HG03457 (cell line): ENCODE data around the gene MMP2.

Experiments
- ATAC-seq: cut with Tn5 transposase; IDR thresholded peaks from one replicate; pipeline ENCODE4 v1.9.1; 2021; ENCODE audit warnings: moderate number of reproducible peaks; ENCODE audit not compliant: unreplicated experiment

Gene MMP2

DNA sequence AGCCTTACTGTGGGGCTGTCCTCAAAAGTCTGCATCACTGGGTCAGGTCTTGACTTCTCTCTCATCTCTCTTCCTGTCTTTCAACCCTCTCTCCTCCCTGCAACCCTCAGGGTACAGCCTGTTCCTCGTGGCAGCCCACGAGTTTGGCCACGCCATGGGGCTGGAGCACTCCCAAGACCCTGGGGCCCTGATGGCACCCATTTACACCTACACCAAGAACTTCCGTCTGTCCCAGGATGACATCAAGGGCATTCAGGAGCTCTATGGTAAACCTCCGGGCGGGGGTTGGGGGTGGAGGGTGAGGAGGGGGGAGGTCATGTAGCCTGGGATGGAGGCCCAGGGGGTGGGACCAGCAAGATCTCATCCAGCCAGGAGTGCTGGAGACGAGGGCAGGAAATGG lies 12.7 kb downstream of the MMP2 start:
- ATAC-seq: no peak

DNA sequence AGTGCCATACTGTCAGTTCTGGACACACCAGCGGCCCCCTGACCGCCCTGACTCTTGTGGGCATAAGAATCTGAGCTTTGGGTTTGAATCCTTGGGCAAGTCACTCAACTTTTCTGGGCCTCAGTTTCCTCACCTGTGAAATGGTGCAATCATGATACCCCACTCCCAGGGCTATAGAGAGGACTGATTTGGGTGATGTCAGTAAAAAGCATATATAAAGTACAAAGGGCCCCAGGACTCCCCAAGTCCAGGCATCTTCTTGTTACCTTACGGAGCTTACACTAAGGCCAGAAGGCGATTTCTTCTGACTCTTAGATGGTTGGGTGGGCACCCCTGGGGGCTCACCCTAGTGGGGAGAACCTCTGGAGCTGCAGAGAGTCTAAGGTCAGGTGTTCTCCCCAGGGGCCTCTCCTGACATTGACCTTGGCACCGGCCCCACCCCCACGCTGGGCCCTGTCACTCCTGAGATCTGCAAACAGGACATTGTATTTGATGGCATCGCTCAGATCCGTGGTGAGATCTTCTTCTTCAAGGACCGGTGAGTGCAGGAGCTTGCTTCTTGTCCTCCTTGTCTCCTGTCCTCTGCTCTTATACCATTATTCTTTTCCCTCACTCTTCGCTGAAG lies 13.9 kb downstream of the MMP2 start:
- no peak for ATAC-seq

DNA sequence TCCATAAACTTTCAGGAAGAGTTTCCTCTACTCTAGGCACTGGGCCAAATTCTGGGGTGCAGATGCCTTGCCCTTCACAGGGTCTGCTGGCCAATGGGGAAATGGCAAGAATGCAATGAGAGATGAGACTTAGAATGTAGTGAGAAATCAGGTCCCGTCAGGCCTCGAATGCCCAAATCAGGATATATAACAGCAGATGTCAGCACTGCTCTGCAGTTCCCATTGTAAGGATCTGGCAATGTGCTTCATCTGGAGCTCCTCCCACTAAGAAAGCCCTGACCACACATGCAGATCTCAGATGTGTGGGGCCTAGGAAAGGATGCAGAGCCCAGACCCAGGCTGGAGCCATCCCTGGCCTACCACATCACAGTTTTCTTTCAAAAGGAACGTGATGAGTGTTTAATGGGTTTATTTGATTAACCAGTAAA lies 16.0 kb downstream of the MMP2 start:
- ATAC-seq: no peak

DNA sequence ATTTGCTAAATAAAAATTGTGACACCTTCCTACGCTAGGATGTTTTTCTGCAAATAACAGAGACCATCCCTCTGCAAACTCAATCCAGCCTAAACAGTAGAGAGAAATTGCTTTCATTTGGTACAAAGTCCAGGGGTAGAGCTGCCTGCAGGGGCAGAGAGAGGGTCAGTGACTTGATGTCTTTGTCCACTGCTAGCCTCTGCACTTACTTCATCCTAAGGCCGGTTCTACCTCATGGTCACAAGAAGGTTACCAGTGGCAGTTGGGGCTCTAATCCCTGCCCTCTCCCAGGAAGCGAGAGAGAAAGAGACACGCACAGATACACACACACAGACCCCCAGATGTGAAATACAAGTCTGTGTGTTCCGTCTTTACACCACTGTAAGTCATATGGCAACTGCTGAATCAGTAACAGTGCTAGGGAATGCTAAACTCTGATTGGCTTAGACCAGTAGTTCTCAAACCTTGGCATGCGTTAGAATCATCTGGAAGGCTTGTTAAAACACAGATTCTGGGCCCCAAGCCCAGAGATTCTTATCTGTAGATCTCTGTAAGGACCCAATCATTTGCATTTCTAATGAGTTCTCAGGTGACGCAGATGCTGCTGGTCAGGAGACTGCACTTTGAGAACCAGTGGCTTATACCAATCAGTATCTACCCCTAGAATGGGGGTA lies 16.8 kb downstream of the MMP2 start:
- ATAC-seq: no peak

DNA sequence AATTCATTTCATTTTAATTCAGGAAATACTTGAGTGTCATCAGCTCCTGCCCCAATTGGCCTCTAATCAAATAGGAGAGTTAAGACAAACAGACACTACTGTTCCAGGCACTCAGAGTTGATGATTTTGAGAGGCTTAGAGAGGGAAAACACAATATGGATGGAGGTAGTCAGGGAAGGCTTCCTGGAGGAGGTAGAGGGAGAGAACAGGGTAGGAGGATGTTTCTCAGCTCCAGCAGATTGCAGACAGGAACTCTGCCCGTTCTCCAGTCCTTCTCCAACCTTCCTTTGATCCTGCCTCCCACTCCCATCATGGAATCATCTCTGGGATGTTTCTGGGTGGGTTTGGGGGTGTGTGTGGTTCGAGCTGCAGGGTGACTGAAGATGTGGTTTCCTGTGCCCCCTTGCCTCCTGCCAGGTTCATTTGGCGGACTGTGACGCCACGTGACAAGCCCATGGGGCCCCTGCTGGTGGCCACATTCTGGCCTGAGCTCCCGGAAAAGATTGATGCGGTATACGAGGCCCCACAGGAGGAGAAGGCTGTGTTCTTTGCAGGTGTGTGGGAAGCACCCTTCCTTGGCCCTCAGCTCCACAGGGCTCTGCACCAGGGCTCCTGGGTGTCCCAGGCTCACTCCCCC lies 17.6 kb downstream of the MMP2 start:
- ATAC-seq: no peak

DNA sequence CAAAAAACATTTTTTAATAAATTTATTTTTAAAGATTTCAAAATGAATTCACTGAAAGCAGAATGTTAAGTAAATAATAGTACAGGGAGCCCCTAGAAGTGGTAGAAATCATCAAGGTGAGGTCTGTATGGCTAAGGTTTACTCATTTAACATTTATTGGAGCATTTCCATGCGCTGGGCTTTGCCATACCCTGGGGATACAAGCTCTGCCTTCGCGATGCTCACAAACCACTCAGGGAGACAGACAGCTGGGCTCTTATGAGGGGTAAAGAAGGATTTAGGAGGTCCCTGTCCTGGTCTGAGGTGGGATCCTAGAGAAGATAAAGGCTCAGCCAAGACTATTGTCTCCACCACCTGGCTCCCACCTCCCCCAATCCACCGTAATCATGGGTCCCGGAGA lies 18.6 kb downstream of the MMP2 start:
- no peak for ATAC-seq

DNA sequence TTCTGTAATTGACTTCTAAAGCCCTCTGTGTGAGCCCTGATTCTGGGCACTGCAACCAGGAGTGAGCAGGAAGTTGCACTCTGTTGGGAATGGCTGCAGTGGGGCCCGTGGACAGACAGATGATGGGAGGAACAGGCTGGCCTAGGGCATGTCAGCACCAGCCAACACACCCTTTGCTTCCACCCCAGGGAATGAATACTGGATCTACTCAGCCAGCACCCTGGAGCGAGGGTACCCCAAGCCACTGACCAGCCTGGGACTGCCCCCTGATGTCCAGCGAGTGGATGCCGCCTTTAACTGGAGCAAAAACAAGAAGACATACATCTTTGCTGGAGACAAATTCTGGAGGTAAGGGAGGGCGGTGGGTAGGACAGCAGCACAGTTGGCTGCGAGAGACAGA lies 19.1 kb downstream of the MMP2 start:
- no peak for ATAC-seq

DNA sequence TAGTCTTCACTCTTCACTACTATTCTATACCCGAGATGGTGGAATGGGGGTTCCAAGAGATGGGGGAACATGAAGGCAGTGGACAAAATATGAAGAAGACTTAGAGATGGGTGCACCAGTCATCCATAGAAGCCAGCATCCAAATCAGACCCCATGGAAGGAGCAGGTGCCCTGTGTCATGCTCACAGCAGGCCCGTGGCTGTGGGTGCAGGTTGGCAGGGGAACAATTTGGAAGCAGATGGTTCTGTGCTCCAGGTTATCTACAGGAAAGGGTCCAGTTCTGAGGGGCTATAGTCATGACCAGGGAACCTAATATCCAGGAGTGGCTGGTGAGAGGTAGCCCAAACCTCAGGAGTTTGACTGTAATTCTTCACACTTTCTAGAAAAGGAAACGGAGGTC lies 20.3 kb downstream of the MMP2 start:
- ATAC-seq: no peak

DNA sequence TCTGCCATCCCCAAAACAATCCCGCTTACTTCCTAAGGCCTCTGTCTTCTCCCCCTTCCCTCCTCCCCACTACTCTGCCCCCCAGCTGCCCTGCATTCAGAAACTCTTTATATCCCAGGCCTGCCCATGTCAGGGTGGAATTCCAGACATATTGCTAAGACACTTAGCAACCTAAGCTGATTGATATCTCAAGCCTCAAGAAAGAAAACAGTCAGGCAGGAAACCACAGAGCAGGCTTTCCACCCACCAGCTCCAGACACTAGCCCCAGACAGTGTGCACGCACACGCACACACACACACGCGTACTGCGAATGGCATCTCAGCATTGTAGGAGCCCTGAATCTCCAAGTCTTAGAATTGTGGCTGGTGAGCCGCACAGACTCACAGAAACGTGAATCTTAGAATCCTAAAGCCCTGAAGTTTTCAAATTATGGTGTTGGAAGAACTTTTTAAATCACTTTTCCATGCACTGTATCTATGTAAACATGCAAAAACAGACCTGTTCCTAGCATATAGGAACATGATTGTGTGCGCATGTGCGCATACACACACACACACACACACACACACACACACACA lies 21.0 kb downstream of the MMP2 start:
- no peak for ATAC-seq

DNA sequence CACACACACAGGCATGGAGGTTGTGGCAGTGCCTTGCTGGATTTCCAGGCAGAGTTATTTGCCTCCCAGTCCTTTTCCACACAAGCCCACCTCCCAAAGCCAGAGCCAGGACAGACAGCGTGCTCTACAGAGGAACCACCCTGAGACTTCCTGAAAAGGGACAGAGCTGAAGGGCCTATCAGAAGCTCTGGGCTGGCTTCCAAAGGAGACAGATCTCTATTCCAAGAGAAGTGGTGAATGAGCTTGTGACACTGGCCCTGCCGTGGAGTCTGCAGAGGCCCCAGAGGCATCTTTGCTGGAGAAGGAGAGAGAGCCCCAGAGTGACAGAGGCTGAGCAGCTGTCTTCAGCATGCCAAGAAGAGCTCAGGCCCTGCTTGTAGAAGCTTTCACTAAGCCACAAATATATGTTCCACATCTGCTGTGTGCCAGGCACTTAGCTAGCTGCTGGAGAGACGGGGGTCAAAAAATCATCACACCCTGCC lies 21.6 kb downstream of the MMP2 start:
- no peak for ATAC-seq

DNA sequence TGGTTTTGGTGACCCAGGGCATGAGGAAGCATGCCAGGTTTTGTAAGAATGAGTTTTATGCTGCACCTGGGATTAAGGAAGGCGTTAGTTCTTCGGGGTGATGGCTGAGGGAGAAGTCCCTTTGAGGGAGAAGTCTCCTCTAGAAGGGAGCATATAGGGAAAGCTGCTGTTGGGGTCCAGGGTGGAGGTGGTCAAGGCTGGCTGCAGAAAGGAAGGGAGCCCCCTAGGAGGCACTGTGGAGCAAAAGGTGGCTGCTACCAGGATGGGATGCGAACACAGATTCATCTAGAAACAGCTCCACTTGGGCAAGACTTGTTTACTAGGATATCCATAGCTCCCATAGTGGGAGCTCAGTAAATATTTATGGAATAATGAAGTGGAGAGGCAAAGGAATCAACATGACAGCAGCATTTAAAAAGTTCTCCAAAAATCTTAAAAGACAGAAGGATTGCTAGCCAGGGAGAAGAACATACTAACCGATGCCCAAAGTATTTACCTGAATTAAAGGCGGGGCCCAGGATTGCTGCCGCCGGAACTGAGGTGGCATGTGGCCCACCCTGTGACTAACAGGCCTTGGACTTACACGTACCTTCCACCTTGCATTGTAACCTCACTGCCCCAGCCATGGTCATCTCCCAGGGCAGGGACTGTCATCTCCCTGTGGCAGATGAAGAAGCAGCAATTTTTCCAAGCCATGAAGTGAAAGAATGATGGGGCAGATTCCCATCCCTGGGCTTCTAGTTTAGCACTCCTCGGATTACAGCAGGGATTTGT lies 22.7 kb downstream of the MMP2 start:
- ATAC-seq: no peak

DNA sequence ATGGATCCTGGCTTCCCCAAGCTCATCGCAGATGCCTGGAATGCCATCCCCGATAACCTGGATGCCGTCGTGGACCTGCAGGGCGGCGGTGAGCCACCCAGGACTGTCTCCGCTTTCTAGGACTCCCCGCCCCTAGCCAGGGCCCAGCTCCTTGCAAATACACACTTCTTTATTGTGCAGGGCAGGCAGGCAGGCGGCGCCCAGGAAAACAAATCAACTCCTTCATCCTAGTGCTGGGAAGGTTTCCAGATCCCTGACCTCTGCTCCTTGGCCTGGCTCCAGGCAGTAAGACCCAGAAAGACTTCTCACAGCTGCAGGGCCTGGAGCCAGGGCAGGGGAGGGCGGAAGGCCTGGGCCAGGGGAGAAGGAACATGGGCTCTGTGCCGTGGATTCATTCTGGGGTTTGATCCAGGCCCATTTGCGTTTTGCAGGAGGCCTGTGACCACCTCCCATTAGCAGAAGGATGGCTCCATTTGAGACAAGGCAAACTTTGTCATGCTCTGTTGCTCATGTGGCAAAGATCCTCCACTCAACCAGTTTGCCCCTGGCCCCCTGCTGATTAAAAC lies 23.9 kb downstream of the MMP2 start:
- no peak for ATAC-seq

DNA sequence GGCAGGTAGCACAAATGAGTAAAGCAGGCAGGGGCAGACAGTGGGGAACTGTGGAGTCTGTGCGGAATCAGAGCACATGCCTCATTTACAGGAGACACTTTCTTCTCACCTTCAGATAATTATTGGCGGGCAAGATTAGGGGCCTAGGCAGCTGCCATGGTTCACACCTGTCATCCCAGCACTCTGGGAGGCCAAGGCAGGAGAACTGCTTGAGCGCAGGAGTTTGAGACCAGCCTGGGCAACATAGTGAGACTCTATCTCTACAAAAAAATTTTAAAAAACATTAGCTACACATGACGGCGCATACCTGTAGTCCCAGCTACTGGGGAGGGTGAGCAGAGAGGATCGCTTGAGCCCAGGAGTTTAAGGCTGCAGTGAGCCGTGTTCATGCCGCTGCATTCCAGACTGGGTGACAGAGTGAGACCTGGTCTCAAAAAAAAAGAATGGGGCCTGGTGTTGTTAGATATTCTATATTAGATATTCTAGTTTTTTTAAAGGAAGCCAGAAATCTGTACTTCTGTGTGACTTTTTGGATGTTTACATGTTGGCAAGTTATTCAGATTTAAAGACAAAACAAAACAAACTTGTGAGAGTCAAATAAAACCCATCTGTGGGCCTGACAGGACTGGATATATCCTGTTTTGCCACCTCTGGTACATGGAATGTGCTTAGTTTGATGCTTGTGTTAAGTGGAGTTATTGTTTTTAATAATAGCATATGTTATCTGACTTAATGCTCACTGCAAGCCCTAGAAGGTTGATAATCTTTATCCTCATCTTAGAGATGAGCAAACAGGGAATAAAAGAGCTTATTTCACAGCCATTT lies 24.9 kb downstream of the MMP2 start:
- ATAC-seq: no peak

DNA sequence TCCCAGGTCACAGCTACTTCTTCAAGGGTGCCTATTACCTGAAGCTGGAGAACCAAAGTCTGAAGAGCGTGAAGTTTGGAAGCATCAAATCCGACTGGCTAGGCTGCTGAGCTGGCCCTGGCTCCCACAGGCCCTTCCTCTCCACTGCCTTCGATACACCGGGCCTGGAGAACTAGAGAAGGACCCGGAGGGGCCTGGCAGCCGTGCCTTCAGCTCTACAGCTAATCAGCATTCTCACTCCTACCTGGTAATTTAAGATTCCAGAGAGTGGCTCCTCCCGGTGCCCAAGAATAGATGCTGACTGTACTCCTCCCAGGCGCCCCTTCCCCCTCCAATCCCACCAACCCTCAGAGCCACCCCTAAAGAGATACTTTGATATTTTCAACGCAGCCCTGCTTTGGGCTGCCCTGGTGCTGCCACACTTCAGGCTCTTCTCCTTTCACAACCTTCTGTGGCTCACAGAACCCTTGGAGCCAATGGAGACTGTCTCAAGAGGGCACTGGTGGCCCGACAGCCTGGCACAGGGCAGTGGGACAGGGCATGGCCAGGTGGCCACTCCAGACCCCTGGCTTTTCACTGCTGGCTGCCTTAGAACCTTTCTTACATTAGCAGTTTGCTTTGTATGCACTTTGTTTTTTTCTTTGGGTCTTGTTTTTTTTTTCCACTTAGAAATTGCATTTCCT lies 26.5 kb downstream of the MMP2 start:
- ATAC-seq: no peak

DNA sequence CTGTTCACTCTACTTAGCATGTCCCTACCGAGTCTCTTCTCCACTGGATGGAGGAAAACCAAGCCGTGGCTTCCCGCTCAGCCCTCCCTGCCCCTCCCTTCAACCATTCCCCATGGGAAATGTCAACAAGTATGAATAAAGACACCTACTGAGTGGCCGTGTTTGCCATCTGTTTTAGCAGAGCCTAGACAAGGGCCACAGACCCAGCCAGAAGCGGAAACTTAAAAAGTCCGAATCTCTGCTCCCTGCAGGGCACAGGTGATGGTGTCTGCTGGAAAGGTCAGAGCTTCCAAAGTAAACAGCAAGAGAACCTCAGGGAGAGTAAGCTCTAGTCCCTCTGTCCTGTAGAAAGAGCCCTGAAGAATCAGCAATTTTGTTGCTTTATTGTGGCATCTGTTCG lies 27.1 kb downstream of the MMP2 start:
- no peak for ATAC-seq

DNA sequence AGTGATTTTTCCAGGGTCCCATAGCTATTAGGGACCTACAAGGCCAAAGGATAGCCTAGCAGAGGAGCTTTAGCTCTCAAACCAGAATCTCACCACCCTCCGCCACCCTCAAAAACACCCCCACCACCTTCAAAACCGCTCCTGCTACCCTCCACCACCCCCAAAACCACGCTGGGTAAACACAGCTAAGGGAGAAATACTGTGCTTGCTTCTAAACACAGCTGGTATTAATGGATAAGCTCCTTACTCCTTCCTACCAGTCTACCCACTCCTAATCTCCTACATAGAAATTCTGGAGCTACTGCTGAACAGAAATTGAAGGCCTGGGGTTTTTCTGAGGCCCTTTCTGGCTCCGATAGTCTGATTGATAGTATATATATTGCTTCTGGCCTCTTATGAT lies 27.7 kb downstream of the MMP2 start:
- no peak for ATAC-seq

DNA sequence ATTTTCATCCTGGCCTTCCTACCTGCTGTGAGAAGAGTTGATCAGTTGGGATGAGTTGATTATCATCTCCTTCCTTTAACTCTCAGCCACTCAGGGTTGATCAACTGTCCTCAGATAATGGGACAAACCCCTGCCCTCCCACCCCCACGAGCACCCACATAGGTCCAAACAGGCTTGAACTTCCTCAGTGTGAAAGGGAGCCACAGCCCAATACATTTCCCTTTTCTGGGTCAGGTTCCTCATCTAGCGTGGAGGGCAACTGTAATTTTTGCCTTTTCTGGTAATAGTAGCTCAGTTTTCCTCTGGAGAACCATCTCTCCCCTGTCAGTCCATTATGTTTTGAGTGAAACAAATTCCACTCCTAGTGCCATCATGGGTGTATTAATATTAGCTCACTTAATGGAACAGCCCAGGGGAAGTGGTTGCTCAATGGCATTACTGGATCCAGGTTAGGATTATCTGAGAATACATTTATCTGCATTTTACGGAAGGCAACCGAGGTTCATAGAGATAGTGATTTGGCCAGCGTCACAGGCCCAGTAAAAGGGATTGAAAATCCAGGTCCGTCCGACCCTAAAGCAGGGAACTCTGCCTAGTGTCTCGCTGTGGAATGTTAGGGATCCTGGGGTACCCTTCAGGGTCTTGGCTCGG lies 29.4 kb downstream of the MMP2 start:
- ATAC-seq: no peak

DNA sequence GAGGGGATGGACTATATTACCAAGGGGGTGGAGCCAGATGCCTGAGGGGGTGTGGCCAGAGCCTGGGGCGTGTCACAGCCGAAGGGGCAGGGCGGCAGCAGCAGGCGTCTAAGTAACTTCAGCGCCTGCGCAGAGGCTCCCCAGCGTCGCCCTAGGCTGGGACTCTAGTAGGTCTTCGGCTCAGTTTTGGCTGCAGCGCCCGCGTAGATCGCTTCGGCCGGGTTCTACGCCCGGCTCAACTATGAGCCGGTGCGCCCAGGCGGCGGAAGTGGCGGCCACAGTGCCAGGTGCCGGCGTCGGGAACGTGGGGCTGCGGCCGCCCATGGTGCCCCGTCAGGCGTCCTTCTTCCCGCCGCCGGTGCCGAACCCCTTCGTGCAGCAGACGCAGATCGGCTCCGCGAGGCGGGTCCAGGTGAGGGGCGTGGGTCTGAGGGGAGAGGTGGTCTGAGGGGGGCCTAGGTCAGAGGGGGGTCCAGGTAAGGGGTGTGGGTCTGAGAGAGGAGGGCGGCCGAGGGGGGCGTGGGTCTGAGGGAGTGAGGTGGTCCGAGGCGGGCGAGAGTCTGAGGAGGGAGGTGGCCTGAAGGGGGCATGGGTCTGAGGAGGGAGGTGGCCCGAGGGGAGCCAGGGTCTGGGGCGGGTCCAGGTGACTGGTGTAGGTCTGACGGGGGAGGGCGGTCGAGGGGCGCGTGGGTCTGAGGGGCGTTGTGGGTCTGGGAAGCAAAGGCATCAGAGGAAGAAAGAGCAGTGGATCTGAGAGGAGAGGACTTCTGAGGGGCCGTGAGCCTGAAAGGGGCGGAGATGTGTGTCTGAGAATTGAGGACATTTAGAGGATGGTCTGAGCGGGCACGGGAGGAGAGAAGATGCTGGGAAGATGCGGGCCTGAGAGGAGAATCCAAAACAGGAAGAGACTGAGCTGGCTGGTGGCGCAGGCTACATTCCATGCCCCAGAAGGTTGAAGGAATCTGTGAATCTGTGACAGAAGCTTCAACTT lies 30.2 kb downstream of the MMP2 start, which contains the start of gene LPCAT2:
TSS of gene LPCAT2 (plus strand) at position 132 of the 991 bp plus-strand sequence. CDS start at position 242, 110 bp downstream.
- ATAC-seq: no peak
